ENCODE results near the gene BCKDHA. TPM values are rescaled to one million over a fixed set of nuclear protein-coding genes. Genes with fewer than 3 reads are reported as not detected.
"Not testable (repeated sequence)": the region's sequence is repeated elsewhere in the genome, so short reads cannot be mapped to it uniquely, and the experiment has no call there.

BCKDHA gene
- total RNA-seq, 4 donors from 2014 or later, result 40.7 to 75.2 (median 54.0) TPM

DNA sequence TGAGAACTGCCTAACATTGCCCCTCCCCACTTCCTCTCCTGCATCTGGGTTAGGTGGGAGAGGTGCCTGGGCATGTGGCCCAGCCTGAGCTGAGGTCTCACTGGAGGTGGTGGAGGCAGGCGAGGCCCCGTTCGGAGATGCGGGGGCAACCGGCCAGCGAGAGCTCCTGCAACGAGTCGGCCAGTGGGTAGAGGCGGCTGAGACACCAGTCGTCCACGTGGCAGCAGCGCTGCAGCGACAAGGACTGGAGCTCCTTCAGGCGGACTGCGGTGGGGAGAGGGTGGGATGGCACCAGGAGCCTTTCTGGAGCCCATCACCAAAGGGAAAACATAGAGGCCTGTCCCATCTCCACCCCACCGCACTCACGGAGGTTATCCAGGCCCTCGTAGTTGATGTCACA, 35.6 kb downstream of the BCKDHA start:
- Histone ChIP-seq H3K36me3 (peaks cover 15 to 78% (median 67%) of the 10 kb centered on the region in 4 donors), H3K27ac (replicated peaks in 1 of 4) (no peak overlapping the region), H3K9me3 (no peaks in the 10 kb centered on the region), H3K27me3 (no peaks in the 10 kb centered on the region), H3K4me3 (no peak overlapping the region), H3K4me1 (peaks cover 10 to 27% (median 17%) of the 10 kb centered on the region in 4 donors)
- TF ChIP-seq, protein P1, sequence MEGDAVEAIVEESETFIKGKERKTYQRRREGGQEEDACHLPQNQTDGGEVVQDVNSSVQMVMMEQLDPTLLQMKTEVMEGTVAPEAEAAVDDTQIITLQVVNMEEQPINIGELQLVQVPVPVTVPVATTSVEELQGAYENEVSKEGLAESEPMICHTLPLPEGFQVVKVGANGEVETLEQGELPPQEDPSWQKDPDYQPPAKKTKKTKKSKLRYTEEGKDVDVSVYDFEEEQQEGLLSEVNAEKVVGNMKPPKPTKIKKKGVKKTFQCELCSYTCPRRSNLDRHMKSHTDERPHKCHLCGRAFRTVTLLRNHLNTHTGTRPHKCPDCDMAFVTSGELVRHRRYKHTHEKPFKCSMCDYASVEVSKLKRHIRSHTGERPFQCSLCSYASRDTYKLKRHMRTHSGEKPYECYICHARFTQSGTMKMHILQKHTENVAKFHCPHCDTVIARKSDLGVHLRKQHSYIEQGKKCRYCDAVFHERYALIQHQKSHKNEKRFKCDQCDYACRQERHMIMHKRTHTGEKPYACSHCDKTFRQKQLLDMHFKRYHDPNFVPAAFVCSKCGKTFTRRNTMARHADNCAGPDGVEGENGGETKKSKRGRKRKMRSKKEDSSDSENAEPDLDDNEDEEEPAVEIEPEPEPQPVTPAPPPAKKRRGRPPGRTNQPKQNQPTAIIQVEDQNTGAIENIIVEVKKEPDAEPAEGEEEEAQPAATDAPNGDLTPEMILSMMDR (IDR thresholded peaks at IDR 0.05), result no peak
- no peak for TF ChIP-seq POLR2AphosphoS5 (IDR thresholded peaks at IDR 0.05)
- TF ChIP-seq POLR2A (IDR thresholded peaks at IDR 0.05; ENCODE audit: low read depth), result no peak
- no peak for TF ChIP-seq EP300 (IDR thresholded peaks at IDR 0.05)
- intact Hi-C loops (cut with DNase I), result no loop called here
- DNase-seq (ENCODE audit: extremely low spot score), result no peak
- WGBS, result 94% methylated on average over 15 of the region's 18 CpGs

DNA sequence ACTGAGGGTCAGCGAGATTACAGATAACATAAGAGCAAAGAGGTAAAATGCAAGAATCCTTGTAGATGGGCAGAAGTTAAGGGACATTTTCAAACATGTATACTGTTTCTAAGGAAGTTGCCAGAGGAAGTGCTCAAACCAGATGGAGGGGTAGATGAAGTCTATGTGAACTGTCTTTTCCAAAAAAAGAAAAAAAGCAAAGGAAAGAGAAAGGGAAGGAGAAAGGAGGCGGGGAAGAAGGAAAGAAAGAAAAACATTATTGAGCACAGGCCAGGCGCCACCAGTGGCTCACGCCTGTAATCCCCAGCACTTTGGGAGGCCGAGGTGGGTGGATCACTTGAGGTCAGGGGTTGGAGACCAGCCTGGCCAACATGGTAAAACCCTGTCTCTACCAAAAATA, 36.8 kb downstream of the BCKDHA start:
- 70% methylated on average over 5 of the region's 5 CpGs for WGBS
- H3K9me3 ChIP-seq, result no peaks in the 10 kb centered on the region
- H3K4me3 ChIP-seq, result no peak overlapping the region
- no peak overlapping the region for H3K27ac ChIP-seq (replicated peaks in 1 of 4)
- H3K36me3 ChIP-seq, result peaks cover 15 to 77% (median 67%) of the 10 kb centered on the region in 4 donors
- no peak for TF ChIP-seq EP300 (IDR thresholded peaks at IDR 0.05)
- DNase-seq (ENCODE audit: extremely low spot score), result no peak
- no peaks in the 10 kb centered on the region for H3K27me3 ChIP-seq
- peaks cover 12 to 25% (median 19%) of the 10 kb centered on the region in 4 donors for H3K4me1 ChIP-seq
- intact Hi-C loops (cut with DNase I), result no loop called here

DNA sequence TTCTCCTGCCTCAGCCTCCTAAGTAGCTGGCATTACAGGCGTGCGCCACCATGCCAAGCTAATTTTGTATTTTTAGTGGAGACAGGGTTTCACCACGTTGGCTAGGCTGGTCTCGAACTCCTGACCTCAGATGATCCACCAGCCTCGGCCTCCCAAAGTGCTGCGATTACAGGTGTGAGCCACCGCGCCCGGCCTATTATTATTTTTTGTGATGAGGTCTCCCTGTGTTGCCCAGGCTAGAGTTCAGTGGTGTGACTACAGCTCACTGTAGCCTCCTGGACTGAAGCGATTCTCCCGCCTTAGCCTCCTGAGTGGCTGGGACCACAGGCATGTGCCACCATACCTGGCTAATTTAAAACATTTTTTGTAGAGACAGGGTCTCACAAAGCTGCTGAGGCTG, 37.8 kb downstream of the BCKDHA start:
- Histone ChIP-seq H3K36me3 (peaks cover 15 to 77% (median 64%) of the 10 kb centered on the region in 4 donors), H3K4me1 (peaks cover 17 to 30% (median 23%) of the 10 kb centered on the region in 4 donors)
- DNase-seq (ENCODE audit: extremely low spot score); H3K9me3 ChIP-seq; H3K4me3 ChIP-seq; H3K27ac ChIP-seq (replicated peaks in 1 of 4); H3K27me3 ChIP-seq: not testable (repeated sequence)
- WGBS, result 96% methylated on average over 11 of the region's 11 CpGs
- intact Hi-C loops (cut with DNase I), result loop anchor here (5.0 kb wide), 1 partner anchor 38 kb away; the partner anchor contains the start of genes BCKDHA and EXOSC5

DNA sequence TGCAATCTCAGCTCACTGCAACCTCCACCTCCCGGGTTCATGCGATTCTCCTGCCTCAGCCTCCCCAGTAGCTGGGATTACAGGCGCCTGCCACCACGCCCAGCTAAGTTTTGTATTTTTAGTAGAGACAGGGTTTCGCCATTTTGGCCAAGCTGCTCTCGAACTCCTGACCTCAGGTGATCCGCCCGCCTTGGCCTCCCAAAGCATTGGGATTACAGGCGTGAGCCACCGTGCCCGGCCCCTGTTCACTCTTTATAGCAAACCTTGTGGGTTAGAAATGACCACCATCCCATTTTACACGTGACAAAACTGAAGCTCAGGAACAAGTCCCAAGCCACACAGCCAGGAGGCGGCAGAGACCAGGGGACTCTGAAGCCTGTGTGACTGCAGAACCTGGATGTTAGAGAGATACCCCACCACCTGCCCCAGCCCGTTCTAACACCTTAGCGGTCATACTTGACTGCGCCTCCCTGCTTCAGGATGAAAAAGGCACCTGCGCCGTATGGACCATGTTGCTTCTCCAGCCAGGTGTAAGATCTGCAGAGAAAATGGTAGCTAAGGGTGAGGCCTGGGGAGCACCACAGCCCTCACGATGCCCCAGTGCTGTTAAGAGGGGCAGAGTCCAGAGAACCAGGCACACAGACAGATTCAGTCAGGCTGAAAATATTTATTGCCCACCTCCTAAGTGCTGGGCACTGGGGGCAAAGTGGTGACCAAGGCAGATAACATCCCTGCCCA, 38.5 kb downstream of the BCKDHA start:
- peaks cover 0 to 3% (median 0%) of the 10 kb centered on the region in 4 donors for H3K27me3 ChIP-seq
- TF ChIP-seq, protein P1 (IDR thresholded peaks at IDR 0.05), result no peak
- TF ChIP-seq POLR2A (IDR thresholded peaks at IDR 0.05; ENCODE audit: low read depth) (no peak), POLR2AphosphoS5 (IDR thresholded peaks at IDR 0.05) (no peak), EP300 (IDR thresholded peaks at IDR 0.05) (no peak)
- H3K36me3 ChIP-seq, result peaks cover 12 to 71% (median 58%) of the 10 kb centered on the region in 4 donors
- 96% methylated on average over 14 of the region's 19 CpGs for WGBS
- no peak for DNase-seq (ENCODE audit: extremely low spot score)
- intact Hi-C loops (cut with DNase I), result loop anchor here (5.0 kb wide), 1 partner anchor 39 kb away; the partner anchor contains the start of genes BCKDHA and EXOSC5
- H3K4me1 ChIP-seq, result peaks cover 18 to 27% (median 23%) of the 10 kb centered on the region in 4 donors
- H3K27ac ChIP-seq (replicated peaks in 1 of 4), result no peak overlapping the region
- no peaks in the 10 kb centered on the region for H3K9me3 ChIP-seq
- H3K4me3 ChIP-seq, result no peak overlapping the region

DNA sequence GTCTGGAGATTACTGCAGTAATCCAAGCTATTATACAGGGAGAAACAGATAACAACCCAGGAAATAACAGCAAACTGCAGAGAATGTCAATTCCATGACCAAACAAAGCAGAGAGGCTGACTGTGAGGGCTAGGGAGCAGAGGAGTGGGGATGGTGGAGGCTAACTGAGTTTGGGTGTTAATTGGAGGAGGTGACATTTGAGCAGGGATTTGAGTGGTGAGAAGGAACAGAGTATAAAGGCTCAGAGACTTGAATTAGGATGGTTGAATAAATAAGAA, 39.0 kb downstream of the BCKDHA start:
- intact Hi-C loops (cut with DNase I), result loop anchor here (5.0 kb wide), 1 partner anchor 39 kb away; the partner anchor contains the start of genes BCKDHA and EXOSC5
- no peaks in the 10 kb centered on the region for H3K9me3 ChIP-seq
- peaks cover 18 to 22% (median 20%) of the 10 kb centered on the region in 4 donors for H3K4me1 ChIP-seq
- H3K36me3 ChIP-seq, result peaks cover 7 to 68% (median 53%) of the 10 kb centered on the region in 4 donors
- DNase-seq (ENCODE audit: extremely low spot score), result no peak
- peaks cover 0 to 8% (median 0%) of the 10 kb centered on the region in 4 donors for H3K27me3 ChIP-seq
- TF ChIP-seq POLR2AphosphoS5 (IDR thresholded peaks at IDR 0.05) (no peak), EP300 (IDR thresholded peaks at IDR 0.05) (no peak), POLR2A (IDR thresholded peaks at IDR 0.05; ENCODE audit: low read depth) (no peak)
- TF ChIP-seq, protein P1 (IDR thresholded peaks at IDR 0.05), result no peak
- H3K27ac ChIP-seq (replicated peaks in 1 of 4), result no peak overlapping the region
- no peak overlapping the region for H3K4me3 ChIP-seq

Measured in esophagus muscularis mucosa (tissue), 4 donors.